Measurements from ENCODE around the gene SRD5A1.

Gene SRD5A1

GRCh38 chr5:6686915-6687409, 53.7 kb downstream of the SRD5A1 start:
- DNase-seq = no peak

DNA sequence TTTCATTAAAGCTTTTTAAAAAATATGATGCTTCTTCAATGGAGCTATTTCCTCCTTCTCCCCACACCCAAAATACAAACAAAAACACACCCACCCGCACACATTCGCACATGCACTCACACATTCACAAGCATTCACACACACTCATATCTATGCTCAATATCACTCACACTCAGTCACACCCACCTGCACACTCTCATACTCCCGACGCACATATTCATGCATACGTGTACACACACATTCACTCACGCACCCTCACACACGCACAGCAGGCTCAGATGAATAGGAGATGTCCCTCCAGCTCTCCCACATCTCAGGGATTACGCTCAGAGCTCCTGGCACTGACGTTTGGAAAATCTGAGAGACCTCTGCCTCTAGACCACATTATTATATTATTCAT, 54.3 kb downstream of the SRD5A1 start:
- DNase-seq = no peak

GRCh38 chr5:6692906-6693305, 59.7 kb downstream of the SRD5A1 start:
- no peak for DNase-seq

GRCh38 chr5:6698696-6699095, 65.5 kb downstream of the SRD5A1 start:
- no peak for DNase-seq

DNA sequence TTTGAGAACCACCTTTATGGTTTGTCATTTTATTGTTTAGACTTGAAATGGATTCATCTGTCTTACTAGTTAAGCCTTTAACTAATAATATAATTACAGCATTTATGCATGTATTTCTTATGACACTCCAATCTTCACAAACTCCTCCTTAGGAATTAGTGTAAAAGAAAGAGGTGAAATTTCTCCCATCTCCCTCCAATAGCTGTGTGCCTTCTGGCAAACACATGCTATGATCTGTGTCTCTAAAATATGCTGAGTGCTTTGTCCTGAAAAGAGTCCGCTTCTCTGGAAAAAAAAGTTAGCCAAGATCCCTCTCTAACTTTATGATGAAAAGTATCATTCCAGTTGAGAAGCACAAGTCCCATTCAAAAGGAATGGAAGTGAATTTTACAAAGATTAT, 66.1 kb downstream of the SRD5A1 start:
- DNase-seq = no peak

GRCh38 chr5:6700074-6700684, 66.9 kb downstream of the SRD5A1 start:
- no peak for DNase-seq

- DNase-seq = no peak
Measured at GRCh38 chr5:6700685-6701355, 67.6 kb downstream of the SRD5A1 start.

GRCh38 chr5:6701491-6701890, 68.3 kb downstream of the SRD5A1 start:
- no peak for DNase-seq

GRCh38 chr5:6702633-6703032, 69.4 kb downstream of the SRD5A1 start:
- DNase-seq = no peak

GRCh38 chr5:6703806-6704205, 70.6 kb downstream of the SRD5A1 start:
- no peak for DNase-seq

DNA sequence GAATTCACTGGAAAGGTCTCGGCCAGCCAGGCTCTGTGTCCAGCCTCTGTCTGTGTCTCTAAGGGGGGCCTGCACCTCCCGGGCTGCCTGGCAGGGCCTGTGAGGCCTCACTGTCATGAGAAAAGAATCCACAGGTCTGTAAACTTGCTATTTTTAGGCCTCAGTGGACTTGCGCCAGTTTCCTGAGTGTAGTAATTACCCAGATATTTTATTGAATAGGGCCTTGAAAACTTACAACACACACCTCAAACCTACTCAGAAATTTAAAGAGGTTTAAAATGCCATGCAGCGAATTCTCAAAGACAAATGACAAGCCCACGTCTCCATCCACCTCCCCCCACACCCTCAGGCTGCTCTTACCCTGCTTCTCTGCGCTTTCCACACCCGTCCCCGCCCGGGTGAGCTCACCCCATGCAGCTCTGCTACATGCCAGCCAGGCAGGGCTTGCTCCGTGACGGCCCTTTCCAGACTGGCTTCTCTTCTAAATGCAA, 71.2 kb downstream of the SRD5A1 start:
- no peak for DNase-seq

DNA sequence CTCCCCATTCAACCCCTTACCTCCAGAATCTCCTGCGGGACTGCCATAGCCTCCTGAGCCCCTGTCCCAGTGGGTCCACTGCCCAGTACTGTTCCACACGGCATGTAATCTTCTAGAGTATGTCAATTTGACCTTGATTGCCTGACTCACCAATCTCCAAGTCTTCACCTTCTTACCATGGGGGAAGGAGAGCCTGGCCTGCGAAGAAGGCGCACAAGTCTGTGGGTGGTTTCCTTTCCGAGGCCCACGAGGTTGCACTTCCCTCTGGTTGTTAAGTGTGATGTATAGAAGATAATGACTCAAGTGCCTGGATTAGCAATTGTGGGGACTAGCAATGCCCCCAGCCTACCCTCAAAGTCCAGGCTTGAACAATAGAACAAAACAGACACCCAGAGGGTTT, 71.8 kb downstream of the SRD5A1 start:
- no peak for DNase-seq

GRCh38 chr5:6705959-6706358, 72.7 kb downstream of the SRD5A1 start:
- no peak for DNase-seq

DNA sequence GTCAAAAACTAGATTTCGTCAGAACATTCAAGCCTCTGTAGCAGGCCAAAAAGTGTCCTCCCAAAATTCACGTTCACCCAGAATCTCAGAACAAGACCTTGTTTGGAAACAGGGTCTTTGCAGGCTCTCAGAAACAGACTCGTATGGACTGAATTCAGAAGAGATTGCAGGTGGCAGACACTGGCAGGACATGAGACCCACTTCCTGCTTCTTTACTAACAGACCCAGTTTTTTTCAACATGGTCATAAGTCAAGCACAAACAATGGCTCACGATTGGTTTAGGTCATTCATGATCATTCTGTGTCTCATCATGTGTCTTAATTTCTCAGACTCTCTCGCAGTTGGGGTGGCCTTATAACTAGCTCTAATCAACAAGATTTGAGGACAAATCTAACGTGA, 74.6 kb downstream of the SRD5A1 start:
- DNase-seq = no peak

GRCh38 chr5:6708814-6709213, 75.6 kb downstream of the SRD5A1 start:
- DNase-seq = peak; percentile 24

DNA sequence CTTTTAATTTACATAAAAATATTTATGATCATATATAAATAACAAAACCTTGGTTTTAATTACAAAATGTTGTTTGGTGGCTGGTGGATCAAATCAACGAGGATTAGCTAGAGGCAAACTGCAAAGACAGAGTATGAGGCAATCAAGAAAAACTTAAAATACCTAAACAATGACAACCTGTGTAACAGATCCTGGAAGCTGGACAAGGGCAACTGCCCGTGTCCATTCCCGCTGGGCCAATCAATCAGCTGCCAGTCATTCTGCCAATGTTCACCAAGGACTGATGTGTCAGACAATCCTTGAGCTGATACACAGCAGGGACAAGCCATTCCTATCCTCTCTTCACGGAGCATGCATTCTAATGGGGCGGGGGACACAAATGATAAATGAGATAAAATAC, 76.8 kb downstream of the SRD5A1 start:
- peak; percentile 14 for DNase-seq

GRCh38 chr5:6710551-6711318, 77.5 kb downstream of the SRD5A1 start:
- DNase-seq = peak; percentile 19

DNA sequence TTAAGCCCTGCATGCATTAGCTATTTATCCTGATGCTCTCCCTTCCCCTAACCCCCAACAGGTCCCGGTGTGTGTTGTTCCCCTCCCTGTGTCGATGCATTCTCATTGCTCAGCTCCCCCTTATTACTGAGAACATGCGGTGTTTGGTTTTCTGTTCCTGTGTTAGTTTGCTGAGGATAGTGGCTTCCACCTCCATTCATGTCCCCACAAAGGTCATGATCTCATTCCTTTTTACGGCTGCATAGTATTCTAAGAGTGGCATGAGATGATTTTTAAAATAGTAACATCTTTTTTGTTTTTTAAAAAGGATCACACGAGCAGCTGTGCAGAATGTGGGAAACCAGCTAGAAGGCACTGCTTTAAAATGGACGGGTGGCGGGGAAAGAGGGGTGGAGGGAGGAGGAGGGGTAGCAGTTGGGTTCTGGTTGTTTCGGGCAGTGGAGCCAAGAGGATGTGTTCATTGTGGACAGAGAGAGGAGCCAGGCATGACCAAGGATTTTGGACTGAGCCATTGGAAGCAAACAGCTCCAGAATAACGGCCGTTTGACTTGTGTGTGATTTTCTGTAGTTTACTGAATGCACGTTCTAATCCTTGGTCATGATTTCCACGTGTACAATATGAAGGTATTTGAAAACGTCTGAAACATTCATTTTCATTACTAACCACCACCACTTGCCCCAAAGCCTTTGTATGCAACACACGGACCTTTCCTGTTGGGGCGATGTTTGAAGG, 78.3 kb downstream of the SRD5A1 start:
- DNase-seq = peak; percentile 21

GRCh38 chr5:6712142-6712576, 78.9 kb downstream of the SRD5A1 start:
- peak; percentile 63 for DNase-seq

DNA sequence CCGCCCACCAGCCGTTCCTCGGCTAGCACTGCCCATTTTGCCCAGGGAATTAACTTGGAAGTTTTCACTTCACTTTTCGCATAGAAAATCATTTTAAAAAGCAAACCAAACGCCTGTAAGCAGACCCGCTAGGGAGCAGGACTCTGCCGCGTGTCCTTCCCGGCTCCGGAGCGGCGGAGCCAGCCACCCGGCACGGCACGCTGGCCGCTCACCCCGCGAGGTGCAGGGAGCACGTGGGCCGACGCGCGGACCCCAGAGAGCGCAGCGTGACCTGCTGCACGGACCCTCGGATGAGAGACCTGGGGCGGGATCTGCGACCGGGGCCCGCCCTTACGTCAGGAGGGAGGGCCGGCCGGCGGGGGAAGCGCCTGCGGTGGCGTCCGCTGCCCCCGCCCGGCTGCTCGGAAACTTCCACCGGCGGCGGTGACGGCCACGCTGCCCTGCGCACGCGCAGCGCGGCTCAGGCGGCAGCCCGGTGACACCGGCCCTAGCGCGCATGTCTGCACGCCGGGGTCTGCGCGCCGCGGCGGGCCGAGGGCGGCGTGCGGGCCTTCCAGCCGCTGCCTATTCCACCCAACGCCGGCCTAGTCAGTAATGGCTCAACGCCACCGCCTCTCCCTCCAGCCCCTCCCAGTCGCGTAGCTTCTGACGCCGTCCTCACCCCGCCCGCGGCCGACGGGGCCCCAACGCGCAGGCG, 79.5 kb downstream of the SRD5A1 start:
- DNase-seq = peak; percentile 96

- peak; percentile 31 for DNase-seq
Measured at GRCh38 chr5:6713274-6714225, 80.3 kb downstream of the SRD5A1 start, which contains the start of gene TENT4A. TSS of gene TENT4A (plus strand) at chr5:6713432. CDS start at chr5:6713984, 552 bp downstream.

Data from stimulated activated CD8-positive, alpha-beta memory T cell treated with anti-CD3 and anti-CD28 coated beads, Interleukin-4, amount 100 ng/mL, for 48 hours (primary cell).